ENCODE measurements around the gene SEMA3B.

- TF ChIP-seq CTCF (IDR thresholded peaks at IDR 0.05) (no peak), POLR2A (IDR thresholded peaks at IDR 0.05) (no peak)
Measured at GRCh38 chr3:50248387-50248786, 20.6 kb upstream of the SEMA3B start.
